GM10248 (cell line): ENCODE data around the gene KRTAP9-9.
A peak's percentile ranks its signal among the peaks of the same experiment; 100 is the strongest.
"Not testable (repeated sequence)": the region's sequence is repeated elsewhere in the genome, so short reads cannot be mapped to it uniquely, and the experiment has no call there.

Source experiments
- CTCF ChIA-PET: fragments of 300-600 bp; sonication (Branson Sonifier 250); formaldehyde crosslinking; extraction: SDS; loops from one replicate; lab custom pipeline; 2021; ENCODE audit warnings: antibody characterized with exemption; lab: Yijun Ruan, JAX
- POLR2A ChIA-PET: fragments of 350-650 bp; sonication (Branson Sonifier 250); formaldehyde crosslinking; extraction: SDS; loops from one replicate; lab custom pipeline; 2020; ENCODE audit warnings: antibody characterized with exemption; lab: Yijun Ruan, JAX
- DNase-seq: peaks from one replicate; pipeline ENCODE4 v3.0.0; 2012; ENCODE audit errors: extremely low spot score
- CTCF ChIP-seq: IDR thresholded peaks from 2 replicates; pipeline ENCODE4 v1.5.1; 2012; ENCODE audit warnings: mild to moderate bottlenecking, low read depth; ENCODE audit errors: extremely low read depth, missing control alignments, control extremely low read depth

The KRTAP9-9 gene

GRCh38 chr17:41271858-41272257 is 16.7 kb downstream of the KRTAP9-9 start:
- TF ChIP-seq CTCF = no peak
- ChIA-PET POLR2A (no interaction called here), CTCF (no interaction called here)
- no peak for DNase-seq

- CTCF ChIA-PET = interaction anchor here (1.0 to 1.2 kb wide), 2 partner anchors 15 to 17 kb away, joined by 3 read pairs; no protein-coding TSS in a partner anchor
- DNase-seq, POLR2A ChIA-PET: not testable (repeated sequence)
Measured at GRCh38 chr17:41275648-41276190, 20.5 kb downstream of the KRTAP9-9 start, which contains the start of gene KRTAP9-7. TSS of gene KRTAP9-7 (plus strand) at chr17:41275698. CDS start at chr17:41275698, 0 bp downstream.

GRCh38 chr17:41278176-41278955 is 23.2 kb downstream of the KRTAP9-9 start:
- POLR2A ChIA-PET = no interaction called here
- no peak for DNase-seq
- CTCF ChIA-PET = interaction anchor here (1.5 kb wide), 1 partner anchor 15 kb away, joined by 3 read pairs; no protein-coding TSS in a partner anchor
- TF ChIP-seq CTCF = no peak

GRCh38 chr17:41284043-41284442 is 28.9 kb downstream of the KRTAP9-9 start:
- CTCF ChIA-PET = no interaction called here
- TF ChIP-seq CTCF = no peak

GRCh38 chr17:41284546-41284945 is 29.4 kb downstream of the KRTAP9-9 start:
- POLR2A ChIA-PET = no interaction called here
- no peak for DNase-seq
- TF ChIP-seq CTCF = no peak
- CTCF ChIA-PET = no interaction called here

More at GRCh38 chr17:41284043-41284442, 28.9 kb downstream of the KRTAP9-9 start:
- POLR2A ChIA-PET = no interaction called here
- DNase-seq = no peak

- ChIA-PET CTCF (no interaction called here), POLR2A (no interaction called here)
- DNase-seq = peak; percentile 1
- no peak for TF ChIP-seq CTCF
Measured at GRCh38 chr17:41287050-41287449, 31.9 kb downstream of the KRTAP9-9 start.

GRCh38 chr17:41294016-41294415 is 38.8 kb downstream of the KRTAP9-9 start:
- CTCF ChIA-PET = no interaction called here
- TF ChIP-seq CTCF = no peak
- POLR2A ChIA-PET = no interaction called here
- no peak for DNase-seq
